Middle frontal gyrus (tissue), 1 donor: ENCODE data around the gene OLIG3.

Experiments
- DNase-seq: peaks from one replicate; pipeline ENCODE4 v3.0.0-alpha.2; 2015; ENCODE audit warnings: low spot score; ENCODE audit errors: extremely low spot score

Gene OLIG3

GRCh38 chr6:137496368-137496767 lies 2.2 kb upstream of the OLIG3 start:
- DNase-seq: no peak

- DNase-seq: no peak
These were observed 1.6 kb upstream of the OLIG3 start for GRCh38 chr6:137495703-137496336.

GRCh38 chr6:137494988-137495702 lies 951 bp upstream of the OLIG3 start:
- DNase-seq: no peak

GRCh38 chr6:137493218-137494038 lies 766 bp downstream of the OLIG3 start:
- no peak for DNase-seq

- no peak for DNase-seq
These were observed 1.6 kb downstream of the OLIG3 start for GRCh38 chr6:137492289-137493217.

GRCh38 chr6:137491478-137491877 lies 2.7 kb downstream of the OLIG3 start:
- DNase-seq: no peak

- DNase-seq: no peak
These were observed 3.2 kb downstream of the OLIG3 start for GRCh38 chr6:137490961-137491360.

GRCh38 chr6:137490006-137490905 lies 3.9 kb downstream of the OLIG3 start:
- DNase-seq: no peak

- no peak for DNase-seq
These were observed 4.9 kb downstream of the OLIG3 start for GRCh38 chr6:137489046-137490005.

GRCh38 chr6:137488150-137489045 lies 5.8 kb downstream of the OLIG3 start:
- no peak for DNase-seq

- DNase-seq: no peak
These were observed 6.4 kb downstream of the OLIG3 start for GRCh38 chr6:137487869-137488149.

- DNase-seq: no peak
These were observed 6.9 kb downstream of the OLIG3 start for GRCh38 chr6:137487181-137487868.

- no peak for DNase-seq
These were observed 7.8 kb downstream of the OLIG3 start for GRCh38 chr6:137486416-137486815.

- no peak for DNase-seq
These were observed 13.8 kb downstream of the OLIG3 start for GRCh38 chr6:137480431-137480830.

- no peak for DNase-seq
These were observed 19.1 kb downstream of the OLIG3 start for GRCh38 chr6:137475103-137475502.

GRCh38 chr6:137473598-137473997 lies 20.6 kb downstream of the OLIG3 start:
- DNase-seq: no peak

GRCh38 chr6:137472641-137473137 lies 21.5 kb downstream of the OLIG3 start:
- no peak for DNase-seq
